NCI-H345 (cell line): ENCODE results near the gene NUFIP2.
"Not testable (repeated sequence)": the region's sequence is repeated elsewhere in the genome, so short reads cannot be mapped to it uniquely, and the experiment has no call there.

ENCODE experiments used
- DNase-seq: peaks from one replicate; lab custom pipeline; 2025; lab: John Stamatoyannopoulos, UW

NUFIP2 gene

DNA sequence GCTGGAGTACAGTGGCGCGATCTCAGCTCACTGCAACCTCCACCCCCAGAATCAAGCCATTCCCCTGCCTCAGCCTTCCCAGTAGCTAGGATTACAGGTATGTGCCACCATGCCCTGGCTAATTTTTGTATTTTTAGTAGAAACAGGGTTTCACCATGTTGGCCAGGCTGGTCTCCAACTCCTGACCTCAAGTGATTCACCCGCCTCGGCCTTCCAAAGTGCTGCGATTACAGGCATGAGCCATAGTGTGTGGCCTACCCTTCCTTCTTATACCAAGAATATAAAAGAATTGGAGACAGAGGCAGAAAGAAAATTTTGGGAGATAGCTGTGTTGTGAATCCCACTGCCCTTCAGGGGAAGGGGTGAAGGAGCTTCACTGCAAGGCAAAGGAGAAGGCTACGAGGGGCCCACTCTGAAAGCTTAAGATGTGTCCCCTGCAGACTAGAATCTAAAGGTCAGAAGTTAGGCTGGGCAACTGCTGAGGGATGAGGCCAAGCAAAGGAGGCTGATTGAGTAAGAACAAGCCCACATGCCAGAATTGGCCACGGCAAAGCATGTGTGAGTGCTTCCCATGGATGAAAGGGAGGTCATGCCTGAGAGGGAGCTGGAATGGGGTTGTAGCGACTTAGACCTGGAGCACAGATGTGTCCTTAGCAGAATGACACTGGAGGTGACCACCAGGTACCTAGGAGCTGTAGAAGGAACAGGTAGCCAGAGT, 55.7 kb downstream of the NUFIP2 start:
- DNase-seq, result no peak

DNA sequence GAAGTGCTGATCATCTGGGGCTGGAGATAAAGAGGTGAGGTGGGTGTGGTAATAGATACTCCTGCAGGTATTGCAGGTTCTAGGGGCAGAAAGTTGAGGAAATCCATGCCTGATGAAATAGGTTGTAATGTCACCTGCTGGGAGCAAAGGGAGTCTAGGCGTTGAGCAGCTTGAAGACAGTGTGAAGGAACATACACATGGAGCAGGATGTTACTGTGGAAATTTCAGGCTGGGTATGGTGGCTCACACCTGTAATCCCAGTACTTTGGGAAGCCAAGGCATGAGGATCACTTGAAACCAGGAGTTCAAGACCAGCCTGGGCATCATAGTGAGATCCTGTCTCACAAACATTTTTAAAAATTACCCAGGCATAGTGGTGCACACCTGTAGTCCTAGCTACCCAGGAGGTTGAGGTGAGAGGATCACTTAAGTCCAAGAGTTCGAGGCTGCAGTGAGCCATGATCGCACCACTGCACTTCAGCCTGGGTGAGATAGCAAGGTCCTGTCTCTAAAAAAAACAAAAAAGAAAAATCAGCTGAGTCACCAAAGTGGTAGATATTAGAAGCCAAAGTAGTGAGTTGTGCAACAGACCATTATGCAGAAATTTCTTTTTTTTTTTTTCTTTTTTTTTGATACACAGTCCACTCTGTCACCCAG, 56.3 kb downstream of the NUFIP2 start:
- DNase-seq, result no peak

DNA sequence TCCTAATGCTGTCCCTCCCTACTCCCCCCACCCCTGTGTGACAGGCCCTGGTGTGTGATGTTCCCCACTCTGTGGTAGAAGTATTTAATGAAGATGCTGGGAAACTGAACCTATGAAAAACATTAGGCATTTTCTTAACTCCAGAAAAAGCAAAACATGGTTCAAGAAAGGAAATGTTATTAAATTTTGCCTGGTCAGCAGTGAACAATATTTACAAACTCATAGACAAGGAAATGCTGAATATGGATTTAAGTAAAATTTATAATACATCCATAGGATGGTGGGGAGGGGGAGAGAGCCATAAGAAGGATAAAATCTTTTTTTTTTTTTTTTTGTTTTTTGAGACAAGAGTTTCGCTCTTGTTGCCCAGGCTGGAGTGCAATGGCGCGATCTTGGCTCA, 58.0 kb downstream of the NUFIP2 start:
- DNase-seq, result no peak

DNA sequence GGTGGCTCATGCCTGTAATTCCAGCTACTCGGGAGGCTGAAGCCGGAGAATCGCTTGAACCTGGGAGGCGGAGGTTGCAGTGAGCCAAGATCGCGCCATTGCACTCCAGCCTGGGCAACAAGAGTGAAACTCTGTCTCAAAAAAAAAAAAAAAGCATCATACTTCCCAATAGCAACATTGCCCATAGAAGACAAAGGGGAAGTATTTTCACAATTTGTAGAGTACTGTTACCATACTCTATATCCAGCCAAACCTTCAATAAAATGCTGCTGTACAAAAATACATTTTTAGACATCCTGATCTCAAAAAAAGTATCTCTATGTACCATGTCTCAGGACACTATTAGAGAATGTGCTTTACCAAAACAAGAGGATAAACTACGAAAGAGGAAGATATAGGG, 59.0 kb downstream of the NUFIP2 start:
- DNase-seq, result not testable (repeated sequence)

DNA sequence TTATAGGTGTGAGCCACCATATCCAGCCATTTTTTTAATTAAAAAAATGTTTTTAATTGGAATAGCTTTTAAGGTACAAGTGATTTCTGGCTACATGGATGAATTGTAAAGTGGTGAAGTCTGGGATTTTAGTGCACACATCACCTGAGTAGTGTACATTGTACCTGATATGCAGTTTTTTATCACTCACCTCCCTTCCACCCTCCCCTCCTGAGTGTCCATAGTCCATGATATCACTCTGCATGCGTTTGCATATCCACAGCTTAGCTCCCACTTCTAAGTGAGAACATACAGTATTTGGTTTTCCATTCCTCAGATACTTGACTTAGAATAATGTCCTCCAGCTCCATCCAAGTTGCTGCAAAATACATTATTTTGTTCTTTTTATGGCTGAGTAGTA, 60.6 kb downstream of the NUFIP2 start:
- no peak for DNase-seq

DNA sequence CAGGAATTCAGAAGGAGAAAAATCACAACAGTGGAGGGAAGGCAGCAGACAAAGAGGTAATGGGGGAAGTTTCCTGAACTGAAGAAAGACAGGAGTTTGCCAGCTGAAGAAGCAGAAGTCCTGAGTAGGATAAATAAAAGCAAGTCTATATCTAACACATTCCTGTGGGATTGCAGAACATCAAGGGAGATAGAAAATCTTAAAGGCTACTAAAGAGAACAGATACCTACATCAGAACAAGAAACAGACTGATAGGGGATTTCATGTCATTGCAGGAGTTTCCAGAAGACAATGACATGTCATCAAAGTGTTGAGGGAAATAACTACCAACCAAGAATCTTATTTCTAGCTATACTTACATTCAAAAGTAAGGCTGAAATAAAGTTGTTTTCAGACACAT, 68.6 kb downstream of the NUFIP2 start:
- no peak for DNase-seq

DNA sequence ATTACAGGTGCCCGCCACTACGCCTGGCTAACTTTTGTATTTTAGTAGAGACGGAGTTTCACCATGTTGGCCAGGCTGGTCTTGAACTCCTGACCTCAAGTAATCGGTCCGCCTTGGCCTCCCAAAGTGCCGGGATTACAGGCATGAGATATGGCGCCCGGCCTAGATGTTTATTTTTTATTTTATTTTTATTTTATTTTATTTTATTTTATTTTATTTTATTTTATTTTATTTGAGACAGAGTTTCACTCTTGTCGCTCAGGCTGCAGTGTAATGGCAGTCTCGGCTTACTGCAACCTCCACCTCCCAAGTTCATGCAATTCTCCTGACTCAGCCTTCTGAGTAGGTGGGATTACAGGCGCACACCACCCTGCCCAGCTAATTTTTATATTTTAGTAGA, 72.6 kb downstream of the NUFIP2 start:
- DNase-seq, result not testable (repeated sequence)

DNA sequence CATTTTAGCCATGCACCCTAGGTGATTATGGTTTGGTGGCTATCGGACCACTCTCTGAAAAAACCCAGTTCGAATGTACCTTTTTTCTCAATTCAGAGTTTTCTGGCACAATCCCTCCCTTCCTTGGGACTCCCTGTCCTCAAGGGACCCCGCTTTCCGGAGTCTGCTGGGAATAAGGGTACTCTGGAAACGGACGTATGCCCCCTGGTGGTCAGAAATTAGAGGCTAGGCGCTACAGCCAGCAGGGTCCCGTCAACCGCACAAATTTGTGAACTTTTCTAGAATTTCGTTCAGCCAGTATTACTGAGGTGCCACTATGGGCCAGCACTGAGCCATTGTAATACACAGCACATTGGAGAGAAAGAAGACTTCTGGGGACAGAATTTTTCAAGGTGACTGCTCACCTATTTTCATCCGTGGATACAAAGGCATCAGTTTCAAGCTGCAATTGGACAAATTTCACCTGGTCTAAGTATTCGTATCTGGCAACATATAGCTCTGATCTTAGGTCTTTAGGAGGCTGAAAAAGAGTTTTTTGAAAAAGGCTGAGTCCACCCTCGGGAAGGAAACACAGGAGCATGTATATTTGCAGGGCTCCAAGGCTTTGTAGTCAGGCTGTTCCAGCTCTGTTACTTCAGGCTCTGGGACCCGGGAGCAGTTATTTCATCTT, 74.4 kb downstream of the NUFIP2 start:
- peak; percentile 74 for DNase-seq

DNA sequence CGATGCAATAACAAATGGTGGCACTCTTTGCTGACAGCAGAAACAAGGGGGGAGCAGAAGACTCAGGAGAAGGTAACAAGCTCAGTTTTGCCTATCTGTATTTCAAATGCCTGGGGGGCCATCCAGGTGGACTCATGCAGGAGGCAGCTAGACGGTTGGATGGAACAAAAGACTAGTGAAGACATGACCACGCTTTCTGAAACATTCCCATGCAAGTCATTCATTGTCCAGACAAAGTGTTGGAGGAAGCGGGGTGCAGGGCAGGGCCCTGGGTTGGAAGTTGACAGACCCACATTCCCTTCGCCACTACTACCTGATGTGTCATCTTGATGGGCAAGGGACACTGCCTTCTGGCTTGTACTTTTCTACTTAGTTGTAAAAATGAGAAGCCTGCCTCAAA, 77.1 kb downstream of the NUFIP2 start:
- no peak for DNase-seq

DNA sequence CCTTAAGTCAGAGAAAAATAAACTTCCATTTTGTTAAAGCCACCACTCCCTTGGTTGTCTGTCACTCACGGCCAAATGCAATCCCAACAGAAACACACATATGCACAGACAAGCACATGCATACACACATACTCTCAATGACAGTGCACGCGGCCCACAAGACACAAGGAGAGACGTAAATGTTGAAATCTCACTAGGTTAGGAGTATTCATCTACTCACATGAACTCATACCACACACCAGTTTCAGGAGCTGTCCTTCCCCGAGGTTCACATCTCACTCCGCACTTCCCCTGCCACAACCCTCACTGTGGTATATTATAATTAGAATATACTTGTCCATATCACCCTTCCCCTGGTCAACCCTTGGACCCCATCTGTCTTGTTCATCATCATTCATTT, 77.8 kb downstream of the NUFIP2 start:
- no peak for DNase-seq

DNA sequence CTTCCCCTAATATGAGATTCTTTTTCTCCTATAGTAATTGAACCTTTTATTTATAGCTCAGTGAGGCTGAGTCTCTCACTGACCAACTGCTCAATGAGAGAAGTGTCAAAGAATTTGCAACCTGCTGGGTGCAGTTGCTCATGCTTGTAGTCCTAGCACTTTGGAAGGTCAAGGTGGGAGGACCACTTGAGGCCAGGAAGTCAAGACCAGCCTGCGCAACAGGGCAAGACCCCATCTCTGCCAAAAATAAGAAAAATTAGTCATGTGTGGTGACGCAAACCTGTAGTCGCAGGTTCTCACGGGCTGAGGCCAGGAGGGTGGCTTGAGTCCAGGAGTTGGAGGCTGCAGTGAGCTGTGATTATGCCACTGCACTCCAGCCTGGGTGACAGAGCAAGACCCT, 78.2 kb downstream of the NUFIP2 start:
- DNase-seq, result no peak

DNA sequence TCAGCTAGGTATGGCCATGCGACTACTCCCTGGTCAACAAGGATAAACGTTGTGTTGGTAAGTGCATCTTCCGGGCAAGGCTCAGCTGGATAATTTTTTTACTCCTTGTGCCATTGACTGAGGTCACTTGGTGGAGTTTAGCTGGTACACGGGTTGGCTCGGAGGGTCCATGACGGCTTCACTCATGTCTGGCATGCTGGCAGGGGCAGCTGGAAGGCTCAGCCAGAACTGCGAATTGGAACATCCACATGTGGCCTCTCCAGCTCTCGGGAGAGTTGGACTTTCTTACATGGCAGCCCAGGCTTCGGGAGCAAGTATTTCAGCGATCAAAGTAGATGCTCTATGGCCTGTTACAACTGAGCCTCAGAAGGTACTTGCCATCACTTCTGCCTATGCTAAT, 78.8 kb downstream of the NUFIP2 start:
- no peak for DNase-seq

DNA sequence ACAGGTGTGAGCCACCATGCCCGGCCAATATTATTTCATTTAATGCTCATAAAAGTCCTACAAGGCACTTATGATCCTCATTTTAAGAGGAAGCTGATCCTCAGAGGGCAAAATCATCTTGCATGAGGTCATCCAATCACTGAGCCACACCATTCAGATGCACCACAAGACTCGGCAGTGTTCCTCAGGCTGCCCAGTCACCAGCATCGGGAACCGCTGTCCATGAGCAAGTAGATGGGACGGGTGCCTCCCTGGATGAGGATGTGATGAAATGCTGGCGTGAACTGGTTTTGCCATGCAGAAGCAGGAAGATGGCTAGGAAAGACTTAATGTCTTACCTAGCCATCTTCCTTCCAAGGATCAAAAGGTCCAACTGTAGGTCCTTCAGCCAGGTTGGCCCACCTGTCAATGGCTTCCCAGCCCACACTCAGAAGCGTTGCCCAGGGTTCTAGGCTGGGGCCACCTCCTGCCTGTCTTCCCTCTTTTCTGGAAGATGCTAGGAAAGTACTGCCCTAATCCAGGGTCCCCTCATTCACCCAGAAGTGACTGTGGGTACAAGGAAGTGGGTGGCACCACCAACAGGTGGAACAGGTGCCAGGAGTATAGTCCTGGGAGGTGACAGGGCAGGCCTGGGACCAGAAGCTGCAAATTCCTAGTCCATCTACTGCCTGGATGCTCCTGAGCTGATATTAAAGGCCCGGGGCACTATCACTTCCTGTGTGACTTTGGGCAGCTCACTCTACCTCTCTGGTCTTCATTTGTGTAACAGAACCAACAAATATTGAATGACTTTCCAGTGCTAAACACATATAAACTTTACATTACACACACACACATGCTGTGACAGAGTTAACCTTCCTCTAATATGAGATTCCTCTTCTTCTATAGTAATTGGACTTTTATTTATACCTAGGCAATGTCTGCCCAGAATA, 79.5 kb downstream of the NUFIP2 start:
- no peak for DNase-seq

DNA sequence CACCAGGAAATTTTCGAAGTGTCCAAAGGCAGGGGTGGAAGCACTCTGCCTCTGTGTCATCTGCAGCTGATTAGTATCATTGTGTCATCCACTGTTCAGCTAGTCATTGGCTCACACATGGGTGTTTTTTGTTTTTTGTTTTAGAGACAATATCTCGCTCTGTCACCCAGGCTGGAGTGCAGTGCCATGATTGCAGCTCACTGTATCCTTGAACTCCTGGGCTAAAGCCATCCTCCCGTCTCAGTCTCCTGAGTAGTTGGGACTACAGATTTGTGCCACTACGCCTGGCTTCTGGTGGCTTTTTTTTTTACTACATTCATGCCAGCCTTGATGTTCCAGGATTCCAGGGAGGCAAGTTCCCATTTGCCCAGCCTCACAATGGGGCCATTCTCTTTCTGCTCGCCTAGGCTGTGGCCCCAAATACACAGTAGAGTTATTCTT, 81.2 kb downstream of the NUFIP2 start:
- no peak for DNase-seq

DNA sequence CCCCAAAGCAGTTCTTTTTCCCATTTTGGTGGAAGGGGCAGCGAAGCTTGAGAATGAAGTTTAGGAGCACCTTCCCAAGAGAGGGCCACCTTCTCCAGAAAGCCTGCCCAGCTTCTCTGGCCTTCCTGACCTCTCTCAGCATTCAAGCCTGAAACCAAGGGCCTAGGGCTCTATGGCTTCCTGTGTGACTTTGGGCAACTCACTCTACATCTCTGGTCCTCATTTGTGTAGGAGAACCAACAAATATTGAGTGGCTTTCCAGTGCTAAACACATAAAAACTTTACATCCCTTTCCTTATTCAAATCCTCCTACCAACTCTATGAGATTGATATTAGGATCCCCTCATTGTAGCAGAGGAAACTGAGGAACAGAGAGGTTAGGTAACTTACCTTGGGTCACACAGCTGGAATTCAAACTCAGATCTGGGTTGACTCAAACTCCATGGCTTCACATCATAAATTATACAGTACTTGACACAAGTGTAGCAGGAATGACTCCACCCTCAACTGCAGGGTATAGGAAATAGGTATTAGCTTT, 81.8 kb downstream of the NUFIP2 start:
- no peak for DNase-seq

DNA sequence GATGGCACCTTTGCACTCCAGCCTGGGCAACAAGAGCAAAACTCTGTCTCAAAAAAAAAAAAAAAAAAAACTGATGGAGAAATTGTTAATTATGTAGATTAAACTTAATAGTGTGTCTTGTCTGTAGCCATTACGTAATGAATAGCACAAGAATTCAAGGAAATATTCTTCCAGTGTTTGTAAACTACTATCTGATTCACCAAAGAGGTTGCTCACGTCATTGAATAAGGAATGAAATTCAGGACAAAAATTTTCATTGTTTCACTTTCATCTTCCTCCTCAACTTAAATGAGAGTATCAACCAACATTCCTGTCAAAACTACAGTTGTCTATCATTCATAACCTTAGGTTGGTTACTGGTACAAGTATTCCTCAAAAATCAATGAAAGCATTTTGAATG, 83.1 kb downstream of the NUFIP2 start:
- no peak for DNase-seq

DNA sequence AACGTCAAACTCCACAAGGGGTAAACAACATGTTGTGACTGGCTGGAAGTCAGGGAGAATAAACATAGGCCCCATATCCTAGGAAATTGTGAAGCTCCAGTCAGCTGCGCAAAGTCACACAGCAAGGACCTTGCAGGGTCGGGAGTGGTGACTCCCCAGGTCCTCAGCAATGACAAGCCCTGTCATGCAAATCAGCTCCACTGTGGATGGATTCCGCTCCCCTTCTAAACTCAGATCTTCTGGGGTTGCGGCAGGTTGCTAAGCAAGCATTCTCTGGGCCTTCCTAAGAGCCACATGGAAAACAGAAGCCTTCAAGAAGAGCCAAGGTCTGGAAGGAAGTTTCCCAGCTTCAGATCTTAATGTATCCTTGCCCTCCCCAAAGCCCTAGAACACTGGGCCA, 84.9 kb downstream of the NUFIP2 start:
- no peak for DNase-seq

DNA sequence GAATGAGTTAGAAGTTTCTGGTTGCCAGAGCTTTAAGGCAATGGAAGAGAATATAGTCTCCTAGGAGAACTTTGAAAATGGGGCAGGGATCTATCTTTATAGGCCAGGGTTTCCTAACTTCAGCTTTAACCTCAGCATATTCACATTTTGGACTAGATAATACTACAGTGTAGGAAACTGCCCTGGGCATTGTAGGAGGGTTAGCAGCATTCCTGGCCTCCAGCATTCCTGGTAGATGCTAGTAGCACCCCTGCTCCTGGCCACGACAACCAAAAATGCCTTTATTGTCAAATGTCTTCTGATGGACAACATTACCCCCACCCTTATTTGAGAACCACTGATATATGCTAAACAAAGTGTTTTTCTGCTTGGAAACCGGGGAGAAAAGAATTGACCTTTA, 86.0 kb downstream of the NUFIP2 start:
- DNase-seq, result no peak
